A549 (cell line): Measurements from ENCODE around the gene FGF14. TPM values are rescaled to one million over a fixed set of nuclear protein-coding genes. Genes with fewer than 3 reads are reported as not detected.

Experiments used
- ATAC-seq, 2 experiments: fragments of 200-7000 bp in 1 of 2; fragments of >200 bp in 1 of 2; cut with Nextera tagmentation in 1 of 2; cut with Tn5 transposase in 1 of 2; 3 replicates each; pipeline versions ENCODE4 v1.8.0 to v1.9.1; 2018 to 2020; ENCODE audit warnings: mild to moderate bottlenecking in 1 of 2, moderate library complexity in 1 of 2
- CTCF ChIA-PET: fragments of 300-600 bp; sonication (Branson Sonifier 250); formaldehyde crosslinking; extraction: SDS; loops from one replicate; lab custom pipeline; 2021; ENCODE audit warnings: antibody characterized with exemption, inconsistent platforms; lab: Yijun Ruan, JAX
- POLR2A ChIA-PET: fragments of 350-600 bp; formaldehyde crosslinking; extraction: SDS; loops from one replicate; lab custom pipeline; 2021; ENCODE audit warnings: antibody characterized with exemption, inconsistent platforms; lab: Yijun Ruan, JAX
- DNase-seq, 2 experiments: peaks; one replicate each; pipeline versions ENCODE4 v3.0.0 to v3.0.0-alpha.2; 2011 to 2016; ENCODE audit warnings: low read depth in 1 of 2, low spot score in 1 of 2
- FAIRE-seq: peaks from 2 replicates; lab custom pipeline; 2011; peaks lifted over from hg19 to GRCh38; lab: Jason Lieb, UNC
- H3K27ac ChIP-seq, 2 experiments: fragments of >200 bp; sonication (Bioruptor Twin); formaldehyde crosslinking; 3 replicates each; pipeline ENCODE4 v1.5.1; 2016 to 2017
- H3K4me1 ChIP-seq: fragments of >200 bp; sonication (Bioruptor Twin); formaldehyde crosslinking; 3 replicates; pipeline ENCODE4 v1.6.1; 2016
- H3K4me2 ChIP-seq: fragments of >200 bp; sonication (Bioruptor Twin); formaldehyde crosslinking; 3 replicates; pipeline ENCODE4 v1.6.1; 2016
- H3K4me3 ChIP-seq: fragments of >200 bp; sonication (Bioruptor Twin); formaldehyde crosslinking; 3 replicates; pipeline ENCODE4 v1.5.1; 2016
- H3K9me3 ChIP-seq: fragments of >200 bp; sonication (Bioruptor Twin); formaldehyde crosslinking; 3 replicates; pipeline ENCODE4 v1.6.1; 2016
- CBX2 ChIP-seq: fragments of 200-600 bp; sonication (generic); IDR thresholded peaks from 2 replicates; pipeline ENCODE4 v1.6.1; 2016; ENCODE audit warnings: low read depth, mild to moderate bottlenecking, borderline replicate concordance
- CEBPB ChIP-seq, 2 experiments: fragments of >200 bp in 1 of 2; sonication (Bioruptor Twin) in 1 of 2; formaldehyde crosslinking in 1 of 2; IDR thresholded peaks; 2 replicates each; pipeline ENCODE4 v1.6.1; 2012 to 2016
- CHD4 ChIP-seq: fragments of 200-600 bp; sonication (generic); IDR thresholded peaks from 2 replicates; pipeline ENCODE4 v1.6.1; 2016; ENCODE audit warnings: antibody characterized with exemption, mild to moderate bottlenecking, borderline replicate concordance
- EHF ChIP-seq: fragments of 250-450 bp; sonication (Bioruptor Pico); IDR thresholded peaks from 2 replicates; pipeline ENCODE4 v1.5.0; 2020; ENCODE audit warnings: mild to moderate bottlenecking
- FOSB ChIP-seq: fragments of 250-450 bp; sonication (Bioruptor Pico); IDR thresholded peaks from 2 replicates; pipeline ENCODE4 v1.5.0; 2020; ENCODE audit warnings: mild to moderate bottlenecking, moderate library complexity
- HES2 ChIP-seq: fragments of >200 bp; sonication (Bioruptor Twin); formaldehyde crosslinking; IDR thresholded peaks from 2 replicates; pipeline ENCODE4 v1.6.1; 2016
- HOXA7 ChIP-seq: fragments of 250-450 bp; sonication (Bioruptor Pico); IDR thresholded peaks from 2 replicates; pipeline ENCODE4 v1.5.0; 2020; ENCODE audit warnings: mild to moderate bottlenecking, moderate library complexity
- JUNB ChIP-seq: fragments of >200 bp; sonication (Bioruptor Twin); formaldehyde crosslinking; IDR thresholded peaks from 2 replicates; pipeline ENCODE4 v1.6.1; 2016
- KDM1A ChIP-seq: fragments of 200-600 bp; sonication (generic); IDR thresholded peaks from 2 replicates; pipeline ENCODE4 v1.6.1; 2016; ENCODE audit warnings: low read depth, mild to moderate bottlenecking
- KDM5A ChIP-seq: fragments of 200-600 bp; sonication (generic); IDR thresholded peaks from 2 replicates; pipeline ENCODE4 v1.6.1; 2016; ENCODE audit warnings: antibody characterized with exemption, mild to moderate bottlenecking
- MAZ ChIP-seq: fragments of 150-350 bp; IDR thresholded peaks from 2 replicates; pipeline ENCODE4 v1.6.1; 2014; ENCODE audit warnings: antibody characterized with exemption, low read depth, low read length, borderline replicate concordance
- NFE2L2 ChIP-seq: fragments of 150-350 bp; conservative IDR thresholded peaks from 2 replicates; pipeline ENCODE4 v1.6.1; 2014; ENCODE audit warnings: low read length
- POLR2A ChIP-seq: IDR thresholded peaks from 2 replicates; pipeline ENCODE4 v1.6.1; 2012; ENCODE audit warnings: mild to moderate bottlenecking, low read length
- REST ChIP-seq: fragments of 200-600 bp; sonication (generic); IDR thresholded peaks from 2 replicates; pipeline ENCODE4 v1.6.1; 2016; ENCODE audit warnings: antibody characterized with exemption, mild to moderate bottlenecking, moderate library complexity
- SMC3 ChIP-seq: fragments of >200 bp; sonication (Bioruptor Twin); formaldehyde crosslinking; IDR thresholded peaks from 3 replicates; pipeline ENCODE4 v1.6.1; 2018; ENCODE audit warnings: inconsistent platforms
- SREBF2 ChIP-seq: fragments of 450-650 bp; IDR thresholded peaks from 2 replicates; pipeline ENCODE4 v1.6.1; 2014; ENCODE audit warnings: mild to moderate bottlenecking, moderate library complexity
- TP53 ChIP-seq: fragments of 250-450 bp; sonication (Bioruptor Pico); IDR thresholded peaks from 2 replicates; pipeline ENCODE4 v1.5.0; 2021; ENCODE audit warnings: mild to moderate bottlenecking, moderate library complexity
- USF2 ChIP-seq: fragments of 450-650 bp; IDR thresholded peaks from 2 replicates; pipeline ENCODE4 v1.6.1; 2014; ENCODE audit warnings: antibody characterized with exemption
- ZFP36 ChIP-seq: fragments of 450-650 bp; IDR thresholded peaks from 2 replicates; pipeline ENCODE4 v1.6.1; 2014; ENCODE audit warnings: borderline replicate concordance; ENCODE audit not compliant: partially characterized antibody
- WGBS: methylation state at CpG from one replicate; pipeline ENCODE4 v1.1.6; 2017; ENCODE audit errors: missing lambda C conversion rate; 5-methylcytosine and 5-hydroxymethylcytosine counted together
- polyA plus RNA-seq, 4 experiments: library from polyadenylated mRNA; depleted of rRNA in 3 of 4; stranded (reverse); fragments of >200 nt; fragmentation: RNase III in 1 of 4; extraction: RNeasy Plus Mini Kit Qiagen cat#74134 plus additional on column Dnase treatment in 1 of 4; gene quantifications; 2 replicates in 3 of 4; 3 replicates in 1 of 4; pipeline ENCODE4 v1.2.3, GENCODE V29; 2011 to 2017
- TF ChIP-seq, protein P1 (sequence below): IDR thresholded peaks from 2 replicates; pipeline ENCODE4 v1.6.1; 2012; ENCODE audit warnings: low read depth, borderline replicate concordance
- TF ChIP-seq, protein P2 (sequence below): fragments of >200 bp; sonication (Bioruptor Twin); formaldehyde crosslinking; IDR thresholded peaks from 3 replicates; pipeline ENCODE4 v1.5.1; 2016

FGF14 gene
- polyA plus RNA-seq, 2 of the 4 experiments (the other 2 are of a cell fraction), result not detected

- ChIA-PET CTCF (no interaction called here), POLR2A (no interaction called here)
- no peak overlapping the region for H3K4me2 ChIP-seq
- H3K4me1 ChIP-seq, result no peaks in the 10 kb centered on the region
- no peak overlapping the region for H3K4me3 ChIP-seq
- no peak for ATAC-seq
- TF ChIP-seq USF2, result no peak
- no peak for TF ChIP-seq HES2
- TF ChIP-seq SREBF2, result no peak
- TF ChIP-seq FOSB (CRISPR knock-in tag), result no peak
- no peak for TF ChIP-seq KDM5A
- TF ChIP-seq TP53, result no peak
- TF ChIP-seq HOXA7 (CRISPR knock-in tag), result no peak
- TF ChIP-seq, protein P1, sequence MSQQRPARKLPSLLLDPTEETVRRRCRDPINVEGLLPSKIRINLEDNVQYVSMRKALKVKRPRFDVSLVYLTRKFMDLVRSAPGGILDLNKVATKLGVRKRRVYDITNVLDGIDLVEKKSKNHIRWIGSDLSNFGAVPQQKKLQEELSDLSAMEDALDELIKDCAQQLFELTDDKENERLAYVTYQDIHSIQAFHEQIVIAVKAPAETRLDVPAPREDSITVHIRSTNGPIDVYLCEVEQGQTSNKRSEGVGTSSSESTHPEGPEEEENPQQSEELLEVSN, result no peak
- TF ChIP-seq MAZ, result no peak
- no peak for TF ChIP-seq CBX2
- TF ChIP-seq JUNB, result no peak
- no peak for TF ChIP-seq KDM1A
- TF ChIP-seq ZFP36, result no peak
- TF ChIP-seq, protein P2, sequence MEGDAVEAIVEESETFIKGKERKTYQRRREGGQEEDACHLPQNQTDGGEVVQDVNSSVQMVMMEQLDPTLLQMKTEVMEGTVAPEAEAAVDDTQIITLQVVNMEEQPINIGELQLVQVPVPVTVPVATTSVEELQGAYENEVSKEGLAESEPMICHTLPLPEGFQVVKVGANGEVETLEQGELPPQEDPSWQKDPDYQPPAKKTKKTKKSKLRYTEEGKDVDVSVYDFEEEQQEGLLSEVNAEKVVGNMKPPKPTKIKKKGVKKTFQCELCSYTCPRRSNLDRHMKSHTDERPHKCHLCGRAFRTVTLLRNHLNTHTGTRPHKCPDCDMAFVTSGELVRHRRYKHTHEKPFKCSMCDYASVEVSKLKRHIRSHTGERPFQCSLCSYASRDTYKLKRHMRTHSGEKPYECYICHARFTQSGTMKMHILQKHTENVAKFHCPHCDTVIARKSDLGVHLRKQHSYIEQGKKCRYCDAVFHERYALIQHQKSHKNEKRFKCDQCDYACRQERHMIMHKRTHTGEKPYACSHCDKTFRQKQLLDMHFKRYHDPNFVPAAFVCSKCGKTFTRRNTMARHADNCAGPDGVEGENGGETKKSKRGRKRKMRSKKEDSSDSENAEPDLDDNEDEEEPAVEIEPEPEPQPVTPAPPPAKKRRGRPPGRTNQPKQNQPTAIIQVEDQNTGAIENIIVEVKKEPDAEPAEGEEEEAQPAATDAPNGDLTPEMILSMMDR, result no peak
- TF ChIP-seq CEBPB (IDR thresholded peaks at IDR 0.05), result no peak
- no peak for TF ChIP-seq SMC3
- no peak for TF ChIP-seq REST
- WGBS, result 4% methylated on average over 2 of the region's 2 CpGs
- no peak for FAIRE-seq
- no peaks in the 10 kb centered on the region for H3K9me3 ChIP-seq
- no peak overlapping the region for H3K27ac ChIP-seq
- DNase-seq, result no peak
Measured at GRCh38 chr13:102317593-102317992, 84.3 kb downstream of the FGF14 start.

DNA sequence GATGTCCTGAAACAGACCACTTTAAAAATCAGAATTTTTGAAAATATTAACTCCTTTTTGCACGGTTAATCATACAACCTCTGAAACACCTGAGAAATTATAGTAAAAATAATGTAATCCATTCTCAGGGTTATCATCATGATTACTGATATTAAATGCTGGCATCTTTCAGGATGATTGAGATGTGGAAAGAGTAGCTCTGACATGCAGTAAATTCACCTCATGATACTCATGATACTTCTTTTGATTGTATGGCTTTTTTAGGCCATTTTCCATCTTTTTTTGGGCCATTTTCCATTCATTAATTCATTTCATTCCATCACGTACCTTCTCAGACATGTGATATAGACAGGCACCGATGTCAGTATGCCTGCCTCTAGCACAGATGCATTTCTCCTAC lies 85.1 kb downstream of the FGF14 start:
- Histone ChIP-seq H3K9me3 (no peaks in the 10 kb centered on the region), H3K4me1 (no peaks in the 10 kb centered on the region), H3K4me3 (no peak overlapping the region), H3K27ac (no peak overlapping the region), H3K4me2 (no peak overlapping the region)
- ChIA-PET CTCF (no interaction called here), POLR2A (no interaction called here)
- ATAC-seq (no peak), FAIRE-seq (no peak), DNase-seq (no peak)
- WGBS, result 16% methylated on average over 3 of the region's 3 CpGs
- TF ChIP-seq POLR2A, result no peak
- no peak for TF ChIP-seq EHF
- TF ChIP-seq FOSB (CRISPR knock-in tag), result no peak
- no peak for TF ChIP-seq USF2
- no peak for TF ChIP-seq NFE2L2
- TF ChIP-seq HOXA7 (CRISPR knock-in tag), result no peak
- no peak for TF ChIP-seq CHD4
- TF ChIP-seq SREBF2, result no peak
